HG03025 (cell line): ENCODE data around the gene SLC29A3.
"Not testable (repeated sequence)": the region's sequence is repeated elsewhere in the genome, so short reads cannot be mapped to it uniquely, and the experiment has no call there.

Source experiments
- ATAC-seq: cut with Tn5 transposase; IDR thresholded peaks from one replicate; pipeline ENCODE4 v1.9.1; 2021; ENCODE audit warnings: mild to moderate bottlenecking, moderate library complexity; ENCODE audit not compliant: unreplicated experiment, low FRiP score

Gene SLC29A3

GRCh38 chr10:71283410-71283809 lies 35.6 kb upstream of the SLC29A3 start:
- ATAC-seq = no peak

GRCh38 chr10:71283876-71284275 lies 35.2 kb upstream of the SLC29A3 start:
- no peak for ATAC-seq

- ATAC-seq = no peak
Observed at GRCh38 chr10:71284544-71285179, 34.4 kb upstream of the SLC29A3 start.

- ATAC-seq = no peak
Observed at GRCh38 chr10:71285180-71285545, 33.9 kb upstream of the SLC29A3 start.

- ATAC-seq = no peak
Observed at GRCh38 chr10:71285986-71286385, 33.1 kb upstream of the SLC29A3 start.

GRCh38 chr10:71286521-71287294 lies 32.4 kb upstream of the SLC29A3 start:
- no peak for ATAC-seq

- no peak for ATAC-seq
Observed at GRCh38 chr10:71287456-71287855, 31.6 kb upstream of the SLC29A3 start.

GRCh38 chr10:71288461-71288860 lies 30.6 kb upstream of the SLC29A3 start:
- ATAC-seq = no peak

- ATAC-seq = no peak
Observed at GRCh38 chr10:71289421-71290130, 29.5 kb upstream of the SLC29A3 start.

GRCh38 chr10:71290331-71290730 lies 28.7 kb upstream of the SLC29A3 start:
- no peak for ATAC-seq

GRCh38 chr10:71290806-71291527 lies 28.1 kb upstream of the SLC29A3 start:
- no peak for ATAC-seq

- no peak for ATAC-seq
Observed at GRCh38 chr10:71291528-71291900, 27.5 kb upstream of the SLC29A3 start.

- no peak for ATAC-seq
Observed at GRCh38 chr10:71292624-71293445, 26.2 kb upstream of the SLC29A3 start.

- ATAC-seq = no peak
Observed at GRCh38 chr10:71293446-71294084, 25.5 kb upstream of the SLC29A3 start.

- no peak for ATAC-seq
Observed at GRCh38 chr10:71294091-71294561, 24.9 kb upstream of the SLC29A3 start.

GRCh38 chr10:71294856-71295255 lies 24.2 kb upstream of the SLC29A3 start:
- ATAC-seq = no peak

GRCh38 chr10:71295641-71296040 lies 23.4 kb upstream of the SLC29A3 start:
- no peak for ATAC-seq

GRCh38 chr10:71296086-71296485 lies 23.0 kb upstream of the SLC29A3 start:
- no peak for ATAC-seq

GRCh38 chr10:71296811-71297210 lies 22.2 kb upstream of the SLC29A3 start:
- not testable (repeated sequence) for ATAC-seq

- ATAC-seq = no peak
Observed at GRCh38 chr10:71297343-71297742, 21.7 kb upstream of the SLC29A3 start.
